ENCODE measurements around the gene MKNK2.
"Not testable (repeated sequence)": the region's sequence is repeated elsewhere in the genome, so short reads cannot be mapped to it uniquely, and the experiment has no call there.

Gene MKNK2

DNA sequence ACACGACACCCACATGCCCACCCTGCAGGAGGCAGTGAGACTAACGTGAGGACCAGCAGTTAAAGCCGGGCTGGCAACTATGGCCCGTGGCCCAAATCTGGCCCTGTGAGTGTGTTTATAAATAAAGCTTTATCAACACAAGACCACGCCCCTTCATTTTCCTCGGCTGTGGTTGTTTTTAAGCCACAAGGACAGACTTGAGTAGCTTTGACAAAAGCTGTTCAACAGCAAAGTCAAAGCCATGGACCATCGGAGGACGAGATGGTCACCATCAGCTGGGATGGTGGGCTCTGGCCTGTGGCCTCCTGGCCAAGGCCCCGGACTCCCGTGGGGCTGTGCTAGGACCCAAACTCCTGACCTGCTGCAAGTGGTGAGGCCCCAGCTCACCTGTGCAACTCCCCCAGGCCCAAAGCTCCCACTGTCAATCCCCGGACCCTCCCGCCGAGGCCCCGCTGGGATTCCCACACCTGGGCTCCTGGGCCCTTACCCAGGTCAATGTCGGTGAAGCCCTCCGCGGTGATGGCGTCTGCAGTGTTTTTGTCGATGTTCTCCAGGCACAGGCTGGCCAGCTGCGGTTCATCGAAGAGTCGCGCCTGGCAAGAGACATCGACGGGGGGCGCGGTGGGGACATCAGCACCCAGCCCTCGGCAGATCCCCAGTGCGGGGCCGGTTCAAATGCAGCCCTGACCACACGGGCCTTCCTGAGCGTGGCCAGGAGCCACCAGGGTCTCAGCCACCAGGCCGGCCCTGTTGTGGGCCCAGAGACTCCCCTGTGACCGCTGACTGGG lies 60.6 kb downstream of the MKNK2 start:
- DNase-seq (ENCODE audit: low read depth) = no peak

- DNase-seq (ENCODE audit: low read depth) = no peak
These were observed 61.4 kb downstream of the MKNK2 start for GRCh38 chr19:1989513-1990229.

DNA sequence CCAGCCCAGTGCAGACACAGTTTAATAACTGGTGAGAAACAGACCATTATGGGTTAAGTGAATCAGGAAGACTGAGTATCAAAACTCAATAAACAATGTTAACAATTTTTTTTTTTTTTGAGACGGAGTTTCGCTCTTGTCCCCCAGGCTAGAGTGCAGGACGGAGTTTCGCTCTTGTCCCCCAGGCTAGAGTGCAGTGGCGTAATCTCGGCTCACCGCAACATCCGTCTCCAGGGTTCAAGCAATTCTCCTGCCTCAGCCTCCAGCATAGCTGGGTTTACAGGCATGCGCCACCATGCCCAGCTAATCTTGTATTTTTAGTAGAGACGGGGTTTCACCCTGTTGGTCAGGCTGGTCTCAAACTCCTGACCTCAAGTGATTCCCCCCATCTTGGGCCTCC lies 62.6 kb downstream of the MKNK2 start:
- DNase-seq (ENCODE audit: low read depth) = not testable (repeated sequence)
